ENCODE measurements around the gene ASTN2.

- no peak for TF ChIP-seq POLR2AphosphoS5 (IDR thresholded peaks at IDR 0.05; ENCODE audit: low read depth, low read length)
- TF ChIP-seq SIN3A (IDR thresholded peaks at IDR 0.05; ENCODE audit: borderline replicate concordance, insufficient read depth, low read length), result no peak
Observed at GRCh38 chr9:117394655-117395054, 20.2 kb downstream of the ASTN2 start.

All from PFSK-1 (cell line).